Measurements from ENCODE around the gene STAC.
"Not testable (repeated sequence)": the region's sequence is repeated elsewhere in the genome, so short reads cannot be mapped to it uniquely, and the experiment has no call there.

STAC gene

GRCh38 chr3:36443028-36443686 lies 62.9 kb downstream of the STAC start:
- Histone ChIP-seq H3K27ac (ENCODE audit: low read depth, low read length) (no peak overlapping the region), H3K9me3 (ENCODE audit: control insufficient read depth in 5 of 5, low read length in 5 of 5) (no peaks in the 10 kb centered on the region), H3K4me3 (ENCODE audit: low read depth in 1 of 5, low read length in 5 of 5) (no peak overlapping the region), H3K36me3 (ENCODE audit: control insufficient read depth in 5 of 5, insufficient read depth in 5 of 5, low read length in 5 of 5) (no peaks in the 10 kb centered on the region), H3K27me3 (ENCODE audit: control insufficient read depth in 5 of 5, insufficient read depth in 4 of 5, low read length in 5 of 5) (no peaks in the 10 kb centered on the region), H3K9ac (ENCODE audit: low read length in 5 of 5) (no peak overlapping the region), H3K4me1 (ENCODE audit: control insufficient read depth in 5 of 5, insufficient read depth in 5 of 5, low read length in 5 of 5) (no peaks in the 10 kb centered on the region)

GRCh38 chr3:36444909-36445308 lies 64.6 kb downstream of the STAC start:
- Histone ChIP-seq H3K9me3 (ENCODE audit: control insufficient read depth in 5 of 5, low read length in 5 of 5) (no peaks in the 10 kb centered on the region), H3K36me3 (ENCODE audit: control insufficient read depth in 5 of 5, insufficient read depth in 5 of 5, low read length in 5 of 5) (no peaks in the 10 kb centered on the region), H3K4me1 (ENCODE audit: control insufficient read depth in 5 of 5, insufficient read depth in 5 of 5, low read length in 5 of 5) (no peaks in the 10 kb centered on the region), H3K9ac (ENCODE audit: low read length in 5 of 5) (no peak overlapping the region), H3K4me3 (ENCODE audit: low read depth in 1 of 5, low read length in 5 of 5) (no peak overlapping the region), H3K27ac (ENCODE audit: low read depth, low read length) (no peak overlapping the region), H3K27me3 (ENCODE audit: control insufficient read depth in 5 of 5, insufficient read depth in 4 of 5, low read length in 5 of 5) (no peaks in the 10 kb centered on the region)

GRCh38 chr3:36446276-36446675 lies 66.0 kb downstream of the STAC start:
- Histone ChIP-seq H3K4me3 (ENCODE audit: low read depth in 1 of 5, low read length in 5 of 5) (no peak overlapping the region), H3K9me3 (ENCODE audit: control insufficient read depth in 5 of 5, low read length in 5 of 5) (no peaks in the 10 kb centered on the region), H3K4me1 (ENCODE audit: control insufficient read depth in 5 of 5, insufficient read depth in 5 of 5, low read length in 5 of 5) (no peaks in the 10 kb centered on the region), H3K9ac (ENCODE audit: low read length in 5 of 5) (no peak overlapping the region), H3K27me3 (ENCODE audit: control insufficient read depth in 5 of 5, insufficient read depth in 4 of 5, low read length in 5 of 5) (no peaks in the 10 kb centered on the region), H3K27ac (ENCODE audit: low read depth, low read length) (no peak overlapping the region), H3K36me3 (ENCODE audit: control insufficient read depth in 5 of 5, insufficient read depth in 5 of 5, low read length in 5 of 5) (no peaks in the 10 kb centered on the region)

GRCh38 chr3:36447061-36447460 lies 66.8 kb downstream of the STAC start:
- Histone ChIP-seq H3K4me3 (ENCODE audit: low read depth in 1 of 5, low read length in 5 of 5) (no peak overlapping the region), H3K9ac (ENCODE audit: low read length in 5 of 5) (no peak overlapping the region), H3K36me3 (ENCODE audit: control insufficient read depth in 5 of 5, insufficient read depth in 5 of 5, low read length in 5 of 5) (no peaks in the 10 kb centered on the region), H3K4me1 (ENCODE audit: control insufficient read depth in 5 of 5, insufficient read depth in 5 of 5, low read length in 5 of 5) (no peaks in the 10 kb centered on the region), H3K9me3 (ENCODE audit: control insufficient read depth in 5 of 5, low read length in 5 of 5) (no peaks in the 10 kb centered on the region), H3K27ac (ENCODE audit: low read depth, low read length) (no peak overlapping the region), H3K27me3 (ENCODE audit: control insufficient read depth in 5 of 5, insufficient read depth in 4 of 5, low read length in 5 of 5) (no peaks in the 10 kb centered on the region)

- Histone ChIP-seq H3K9me3 (ENCODE audit: control insufficient read depth in 5 of 5, low read length in 5 of 5) (no peaks in the 10 kb centered on the region), H3K9ac (ENCODE audit: low read length in 5 of 5) (no peak overlapping the region), H3K36me3 (ENCODE audit: control insufficient read depth in 5 of 5, insufficient read depth in 5 of 5, low read length in 5 of 5) (no peaks in the 10 kb centered on the region), H3K27ac (ENCODE audit: low read depth, low read length) (no peak overlapping the region), H3K4me3 (ENCODE audit: low read depth in 1 of 5, low read length in 5 of 5) (no peak overlapping the region), H3K4me1 (ENCODE audit: control insufficient read depth in 5 of 5, insufficient read depth in 5 of 5, low read length in 5 of 5) (no peaks in the 10 kb centered on the region), H3K27me3 (ENCODE audit: control insufficient read depth in 5 of 5, insufficient read depth in 4 of 5, low read length in 5 of 5) (no peaks in the 10 kb centered on the region)
Observed at GRCh38 chr3:36451816-36452215, 71.5 kb downstream of the STAC start.

- H3K9ac ChIP-seq (ENCODE audit: low read length in 5 of 5); H3K36me3 ChIP-seq (ENCODE audit: control insufficient read depth in 5 of 5, insufficient read depth in 5 of 5, low read length in 5 of 5); H3K27ac ChIP-seq (ENCODE audit: low read depth, low read length); H3K4me1 ChIP-seq (ENCODE audit: control insufficient read depth in 5 of 5, insufficient read depth in 5 of 5, low read length in 5 of 5); H3K27me3 ChIP-seq (ENCODE audit: control insufficient read depth in 5 of 5, insufficient read depth in 4 of 5, low read length in 5 of 5); H3K4me3 ChIP-seq (ENCODE audit: low read depth in 1 of 5, low read length in 5 of 5); H3K9me3 ChIP-seq (ENCODE audit: control insufficient read depth in 5 of 5, low read length in 5 of 5): not testable (repeated sequence)
Observed at GRCh38 chr3:36453213-36453612, 72.9 kb downstream of the STAC start.

GRCh38 chr3:36453896-36454295 lies 73.6 kb downstream of the STAC start:
- H3K4me1 ChIP-seq (ENCODE audit: control insufficient read depth in 5 of 5, insufficient read depth in 5 of 5, low read length in 5 of 5), result not testable (repeated sequence)

GRCh38 chr3:36455406-36455805 lies 75.1 kb downstream of the STAC start:
- Histone ChIP-seq H3K36me3 (ENCODE audit: control insufficient read depth in 5 of 5, insufficient read depth in 5 of 5, low read length in 5 of 5) (no peaks in the 10 kb centered on the region), H3K9me3 (ENCODE audit: control insufficient read depth in 5 of 5, low read length in 5 of 5) (no peaks in the 10 kb centered on the region), H3K4me3 (ENCODE audit: low read depth in 1 of 5, low read length in 5 of 5) (no peak overlapping the region), H3K9ac (ENCODE audit: low read length in 5 of 5) (no peak overlapping the region), H3K27me3 (ENCODE audit: control insufficient read depth in 5 of 5, insufficient read depth in 4 of 5, low read length in 5 of 5) (no peaks in the 10 kb centered on the region), H3K4me1 (ENCODE audit: control insufficient read depth in 5 of 5, insufficient read depth in 5 of 5, low read length in 5 of 5) (peaks cover 0 to 5% (median 0%) of the 10 kb centered on the region in 5 donors), H3K27ac (ENCODE audit: low read depth, low read length) (no peak overlapping the region)

More at GRCh38 chr3:36453896-36454295, 73.6 kb downstream of the STAC start:
- not testable (repeated sequence) for H3K4me3 ChIP-seq (ENCODE audit: low read depth in 1 of 5, low read length in 5 of 5); H3K27me3 ChIP-seq (ENCODE audit: control insufficient read depth in 5 of 5, insufficient read depth in 4 of 5, low read length in 5 of 5); H3K9me3 ChIP-seq (ENCODE audit: control insufficient read depth in 5 of 5, low read length in 5 of 5); H3K36me3 ChIP-seq (ENCODE audit: control insufficient read depth in 5 of 5, insufficient read depth in 5 of 5, low read length in 5 of 5); H3K9ac ChIP-seq (ENCODE audit: low read length in 5 of 5); H3K27ac ChIP-seq (ENCODE audit: low read depth, low read length)

- H3K36me3 ChIP-seq (ENCODE audit: control insufficient read depth in 5 of 5, insufficient read depth in 5 of 5, low read length in 5 of 5), result no peaks in the 10 kb centered on the region
- H3K4me1 ChIP-seq (ENCODE audit: control insufficient read depth in 5 of 5, insufficient read depth in 5 of 5, low read length in 5 of 5), result peaks cover 0 to 7% (median 0%) of the 10 kb centered on the region in 5 donors
- no peaks in the 10 kb centered on the region for H3K9me3 ChIP-seq (ENCODE audit: control insufficient read depth in 5 of 5, low read length in 5 of 5)
- H3K27me3 ChIP-seq (ENCODE audit: control insufficient read depth in 5 of 5, insufficient read depth in 4 of 5, low read length in 5 of 5), result no peaks in the 10 kb centered on the region
- no peak overlapping the region for H3K9ac ChIP-seq (ENCODE audit: low read length in 5 of 5)
- no peak overlapping the region for H3K27ac ChIP-seq (ENCODE audit: low read depth, low read length)
- no peak overlapping the region for H3K4me3 ChIP-seq (ENCODE audit: low read depth in 1 of 5, low read length in 5 of 5)
Observed at GRCh38 chr3:36456784-36457183, 76.5 kb downstream of the STAC start.

GRCh38 chr3:36457667-36458066 lies 77.4 kb downstream of the STAC start:
- no peak overlapping the region for H3K9ac ChIP-seq (ENCODE audit: low read length in 5 of 5)
- H3K4me3 ChIP-seq (ENCODE audit: low read depth in 1 of 5, low read length in 5 of 5), result no peak overlapping the region
- H3K27me3 ChIP-seq (ENCODE audit: control insufficient read depth in 5 of 5, insufficient read depth in 4 of 5, low read length in 5 of 5), result no peaks in the 10 kb centered on the region
- no peak overlapping the region for H3K27ac ChIP-seq (ENCODE audit: low read depth, low read length)
- peaks cover 0 to 7% (median 0%) of the 10 kb centered on the region in 5 donors for H3K4me1 ChIP-seq (ENCODE audit: control insufficient read depth in 5 of 5, insufficient read depth in 5 of 5, low read length in 5 of 5)
- H3K9me3 ChIP-seq (ENCODE audit: control insufficient read depth in 5 of 5, low read length in 5 of 5), result no peaks in the 10 kb centered on the region
- H3K36me3 ChIP-seq (ENCODE audit: control insufficient read depth in 5 of 5, insufficient read depth in 5 of 5, low read length in 5 of 5), result no peaks in the 10 kb centered on the region

Measured in subcutaneous abdominal adipose tissue (tissue), 5 donors.